Measurements from ENCODE around the gene CNTNAP4.

The CNTNAP4 gene

DNA sequence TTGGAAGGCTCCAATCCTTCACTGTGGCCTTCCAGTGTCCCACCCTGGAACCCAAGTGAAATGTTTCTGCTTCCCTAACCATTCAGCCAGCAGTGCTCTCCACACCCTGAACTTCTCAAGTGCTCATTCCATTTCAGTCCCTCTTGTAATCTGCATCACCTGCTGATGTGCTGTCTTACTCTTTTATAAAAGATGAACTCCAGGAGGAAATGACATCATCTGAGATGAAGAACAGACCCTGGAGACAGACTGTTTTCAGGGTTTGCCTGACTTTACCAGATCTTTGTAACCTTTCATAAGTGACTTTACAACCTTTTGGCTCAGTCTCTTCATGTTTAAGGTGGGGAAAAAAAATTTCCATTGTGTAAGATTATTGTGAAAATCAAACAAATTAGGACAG lies 61.3 kb downstream of the CNTNAP4 start:
- no peaks in the 10 kb centered on the region for H3K36me3 Mint-ChIP-seq (ENCODE audit: low read depth)
- no peak overlapping the region for H3K4me3 Mint-ChIP-seq
- peaks cover 11% of the 10 kb centered on the region for H3K9me3 Mint-ChIP-seq
- no peaks in the 10 kb centered on the region for H3K27me3 Mint-ChIP-seq (ENCODE audit: low read depth)
- no peaks in the 10 kb centered on the region for H3K4me1 Mint-ChIP-seq (ENCODE audit: low read depth)
- H3K27ac Mint-ChIP-seq = no peak overlapping the region

GRCh38 chr16:76343769-76344168 lies 66.6 kb downstream of the CNTNAP4 start:
- Mint-ChIP-seq H3K27ac (no peak overlapping the region), H3K4me1 (ENCODE audit: low read depth) (no peaks in the 10 kb centered on the region), H3K4me3 (no peak overlapping the region), H3K36me3 (ENCODE audit: low read depth) (no peaks in the 10 kb centered on the region), H3K9me3 (no peaks in the 10 kb centered on the region), H3K27me3 (ENCODE audit: low read depth) (no peaks in the 10 kb centered on the region)

GRCh38 chr16:76345163-76345661 lies 68.0 kb downstream of the CNTNAP4 start:
- H3K4me3 Mint-ChIP-seq = no peak overlapping the region
- no peak overlapping the region for H3K27ac Mint-ChIP-seq
- no peaks in the 10 kb centered on the region for H3K9me3 Mint-ChIP-seq
- no peaks in the 10 kb centered on the region for H3K36me3 Mint-ChIP-seq (ENCODE audit: low read depth)
- H3K27me3 Mint-ChIP-seq (ENCODE audit: low read depth) = no peaks in the 10 kb centered on the region
- H3K4me1 Mint-ChIP-seq (ENCODE audit: low read depth) = no peaks in the 10 kb centered on the region

- no peak overlapping the region for H3K27ac Mint-ChIP-seq
- no peak overlapping the region for H3K4me3 Mint-ChIP-seq
- no peaks in the 10 kb centered on the region for H3K27me3 Mint-ChIP-seq (ENCODE audit: low read depth)
- H3K36me3 Mint-ChIP-seq (ENCODE audit: low read depth) = no peaks in the 10 kb centered on the region
- H3K9me3 Mint-ChIP-seq = no peaks in the 10 kb centered on the region
- no peaks in the 10 kb centered on the region for H3K4me1 Mint-ChIP-seq (ENCODE audit: low read depth)
These were observed 69.0 kb downstream of the CNTNAP4 start for GRCh38 chr16:76346210-76346609.

DNA sequence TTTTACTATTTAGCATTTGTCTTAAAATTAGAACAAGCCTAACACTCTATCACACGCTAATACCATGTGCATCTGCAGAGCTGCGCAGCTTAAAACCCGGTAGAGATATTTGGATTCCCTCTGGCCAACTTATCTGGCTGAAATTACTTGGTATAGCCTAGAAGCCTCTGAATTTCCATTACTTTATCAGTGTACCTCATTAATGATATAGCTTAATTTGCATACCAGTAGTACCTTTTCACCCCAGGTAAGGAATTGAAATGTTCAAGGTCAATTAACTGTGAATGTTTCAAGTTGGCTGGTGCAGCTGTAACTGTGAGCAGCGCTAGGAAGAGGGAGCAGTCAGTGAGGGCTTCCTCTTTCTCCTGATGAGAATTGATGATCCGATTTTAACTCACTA lies 74.2 kb downstream of the CNTNAP4 start:
- Mint-ChIP-seq H3K9me3 (peaks cover 3% of the 10 kb centered on the region), H3K4me1 (ENCODE audit: low read depth) (no peaks in the 10 kb centered on the region), H3K36me3 (ENCODE audit: low read depth) (no peaks in the 10 kb centered on the region), H3K4me3 (no peak overlapping the region), H3K27me3 (ENCODE audit: low read depth) (no peaks in the 10 kb centered on the region), H3K27ac (no peak overlapping the region)

DNA sequence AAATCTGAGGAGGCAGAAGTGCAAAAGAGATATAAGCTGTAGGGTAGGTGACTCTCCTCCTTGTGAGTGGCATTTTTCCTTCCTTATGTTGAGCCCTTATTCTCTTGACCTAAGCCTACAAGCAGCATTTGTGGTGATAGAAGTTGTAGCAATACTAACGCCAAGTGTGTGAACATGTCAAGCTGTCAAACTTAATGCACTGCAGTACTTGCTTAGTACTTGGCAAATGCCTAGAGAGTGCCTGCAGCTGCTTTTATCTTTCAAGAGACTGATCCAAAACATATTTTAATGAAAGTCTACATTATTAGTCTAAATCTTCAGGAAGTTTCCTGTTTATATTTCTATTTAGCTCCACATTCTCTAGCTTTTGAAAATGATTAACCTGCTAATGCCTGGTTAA lies 83.2 kb downstream of the CNTNAP4 start:
- Mint-ChIP-seq H3K27me3 (ENCODE audit: low read depth) (no peaks in the 10 kb centered on the region), H3K36me3 (ENCODE audit: low read depth) (no peaks in the 10 kb centered on the region), H3K9me3 (peaks cover 4% of the 10 kb centered on the region), H3K27ac (no peak overlapping the region), H3K4me1 (ENCODE audit: low read depth) (no peaks in the 10 kb centered on the region), H3K4me3 (no peak overlapping the region)

DNA sequence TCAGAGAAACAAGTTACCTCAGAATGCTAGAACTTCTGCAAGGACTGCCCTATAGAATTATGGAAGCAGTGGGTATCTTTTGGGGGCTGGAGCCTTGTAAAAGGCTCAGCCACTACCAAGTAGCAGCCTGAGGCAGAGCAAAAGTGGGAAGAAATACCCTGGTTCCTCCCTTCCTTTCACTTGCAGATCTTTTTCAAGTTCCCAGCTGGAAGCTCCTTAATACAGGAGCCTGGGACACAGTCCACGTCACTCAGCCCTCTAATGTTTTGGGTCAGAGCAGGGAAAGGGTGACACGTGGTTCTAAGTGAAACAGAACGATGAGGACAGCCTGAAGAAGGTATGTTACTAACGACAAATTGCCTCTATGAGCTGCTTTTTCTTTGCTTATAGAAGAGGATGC lies 93.1 kb downstream of the CNTNAP4 start:
- H3K36me3 Mint-ChIP-seq (ENCODE audit: low read depth) = no peaks in the 10 kb centered on the region
- no peaks in the 10 kb centered on the region for H3K4me1 Mint-ChIP-seq (ENCODE audit: low read depth)
- H3K4me3 Mint-ChIP-seq = no peak overlapping the region
- no peak overlapping the region for H3K27ac Mint-ChIP-seq
- peaks cover 9% of the 10 kb centered on the region for H3K9me3 Mint-ChIP-seq
- no peaks in the 10 kb centered on the region for H3K27me3 Mint-ChIP-seq (ENCODE audit: low read depth)

DNA sequence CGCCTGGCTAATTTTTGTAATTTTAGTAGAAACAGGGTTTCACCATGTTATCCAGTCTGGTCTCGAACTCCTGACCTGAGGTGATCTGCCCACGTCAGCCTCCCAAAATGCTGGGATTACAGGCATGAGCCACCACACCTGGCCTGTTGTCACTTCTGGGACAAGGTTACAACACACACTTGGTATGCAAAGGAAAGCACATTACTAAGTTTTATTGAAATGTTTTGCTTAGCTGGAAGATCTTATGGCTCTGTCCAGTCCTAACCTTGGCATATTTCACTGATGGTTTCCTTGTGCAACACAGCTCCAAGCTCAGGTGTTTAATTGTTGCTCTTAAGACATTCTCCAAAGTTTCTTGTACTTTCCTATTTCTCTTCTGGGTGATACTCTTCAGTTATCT lies 94.2 kb downstream of the CNTNAP4 start:
- Mint-ChIP-seq H3K27ac (no peak overlapping the region), H3K27me3 (ENCODE audit: low read depth) (no peaks in the 10 kb centered on the region), H3K4me3 (no peak overlapping the region), H3K9me3 (peaks cover 8% of the 10 kb centered on the region), H3K4me1 (ENCODE audit: low read depth) (no peaks in the 10 kb centered on the region), H3K36me3 (ENCODE audit: low read depth) (no peaks in the 10 kb centered on the region)

DNA sequence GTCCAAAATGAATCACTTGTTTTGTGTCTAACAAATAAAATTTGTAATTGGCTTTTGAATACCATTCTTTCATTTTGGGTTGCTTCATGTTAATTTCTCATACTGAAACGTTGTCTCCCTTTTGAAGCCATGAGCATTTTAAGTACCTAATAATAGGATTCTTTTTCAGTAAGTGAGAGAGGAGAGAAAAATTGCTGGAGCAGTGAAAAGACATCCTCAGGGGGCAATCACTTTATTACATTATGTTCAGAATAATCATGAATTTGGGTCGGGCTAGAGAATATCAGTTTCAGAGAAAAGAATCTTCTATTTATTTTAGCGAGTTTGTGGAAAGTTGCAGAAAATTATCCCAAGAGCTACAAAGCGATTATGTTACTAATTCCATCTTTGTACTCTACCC lies 96.8 kb downstream of the CNTNAP4 start:
- Mint-ChIP-seq H3K4me1 (ENCODE audit: low read depth) (no peaks in the 10 kb centered on the region), H3K27ac (no peak overlapping the region), H3K4me3 (no peak overlapping the region), H3K9me3 (peaks cover 7% of the 10 kb centered on the region), H3K36me3 (ENCODE audit: low read depth) (no peaks in the 10 kb centered on the region), H3K27me3 (ENCODE audit: low read depth) (no peaks in the 10 kb centered on the region)

DNA sequence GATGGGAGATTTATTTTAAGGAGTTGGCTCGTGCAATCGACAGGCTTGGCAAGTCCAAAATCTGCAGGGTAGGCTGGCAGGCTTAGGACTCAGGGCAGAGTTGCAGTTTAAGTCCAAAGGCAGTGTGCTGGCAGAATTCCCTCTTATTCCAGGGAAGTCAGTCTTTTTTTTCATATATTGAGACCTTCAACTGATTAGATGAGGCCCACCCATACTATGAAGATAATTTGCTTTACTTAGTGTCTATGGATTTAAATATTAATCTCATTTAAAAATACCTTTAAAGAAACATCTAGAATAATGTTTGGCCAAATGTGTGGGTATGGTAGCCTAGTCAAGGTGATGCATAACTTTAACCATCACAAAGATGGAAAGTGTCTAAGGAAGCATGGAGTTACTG lies 99.8 kb downstream of the CNTNAP4 start:
- H3K4me1 Mint-ChIP-seq (ENCODE audit: low read depth) = no peaks in the 10 kb centered on the region
- H3K27me3 Mint-ChIP-seq (ENCODE audit: low read depth) = no peaks in the 10 kb centered on the region
- no peak overlapping the region for H3K27ac Mint-ChIP-seq
- no peak overlapping the region for H3K4me3 Mint-ChIP-seq
- peaks cover 4% of the 10 kb centered on the region for H3K9me3 Mint-ChIP-seq
- no peaks in the 10 kb centered on the region for H3K36me3 Mint-ChIP-seq (ENCODE audit: low read depth)

DNA sequence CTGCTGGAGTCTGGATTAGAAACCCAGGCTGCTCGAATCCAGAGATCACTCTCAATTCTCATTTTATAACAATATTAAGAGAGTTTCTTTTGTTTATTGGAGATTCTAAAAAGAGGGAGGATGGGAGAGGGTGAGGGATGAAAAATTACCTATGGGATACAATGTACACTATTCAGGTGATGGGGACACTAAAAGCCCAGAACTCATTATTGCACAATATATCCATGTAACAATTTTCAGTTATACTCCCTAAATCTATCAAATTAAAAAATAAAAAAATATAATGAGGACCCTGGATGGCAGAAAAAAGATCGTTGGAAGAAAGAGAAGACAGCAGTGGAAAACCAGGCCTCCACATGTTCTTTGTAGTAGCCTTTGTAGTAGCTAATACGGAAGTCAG lies 100.8 kb downstream of the CNTNAP4 start:
- no peaks in the 10 kb centered on the region for H3K27me3 Mint-ChIP-seq (ENCODE audit: low read depth)
- no peak overlapping the region for H3K4me3 Mint-ChIP-seq
- H3K4me1 Mint-ChIP-seq (ENCODE audit: low read depth) = no peaks in the 10 kb centered on the region
- no peak overlapping the region for H3K27ac Mint-ChIP-seq
- peaks cover 4% of the 10 kb centered on the region for H3K9me3 Mint-ChIP-seq
- H3K36me3 Mint-ChIP-seq (ENCODE audit: low read depth) = no peaks in the 10 kb centered on the region

- Mint-ChIP-seq H3K27ac (no peak overlapping the region), H3K27me3 (ENCODE audit: low read depth) (no peaks in the 10 kb centered on the region), H3K9me3 (no peaks in the 10 kb centered on the region), H3K36me3 (ENCODE audit: low read depth) (no peaks in the 10 kb centered on the region), H3K4me3 (no peak overlapping the region), H3K4me1 (ENCODE audit: low read depth) (no peaks in the 10 kb centered on the region)
These were observed 103.9 kb downstream of the CNTNAP4 start for GRCh38 chr16:76381096-76381495.

DNA sequence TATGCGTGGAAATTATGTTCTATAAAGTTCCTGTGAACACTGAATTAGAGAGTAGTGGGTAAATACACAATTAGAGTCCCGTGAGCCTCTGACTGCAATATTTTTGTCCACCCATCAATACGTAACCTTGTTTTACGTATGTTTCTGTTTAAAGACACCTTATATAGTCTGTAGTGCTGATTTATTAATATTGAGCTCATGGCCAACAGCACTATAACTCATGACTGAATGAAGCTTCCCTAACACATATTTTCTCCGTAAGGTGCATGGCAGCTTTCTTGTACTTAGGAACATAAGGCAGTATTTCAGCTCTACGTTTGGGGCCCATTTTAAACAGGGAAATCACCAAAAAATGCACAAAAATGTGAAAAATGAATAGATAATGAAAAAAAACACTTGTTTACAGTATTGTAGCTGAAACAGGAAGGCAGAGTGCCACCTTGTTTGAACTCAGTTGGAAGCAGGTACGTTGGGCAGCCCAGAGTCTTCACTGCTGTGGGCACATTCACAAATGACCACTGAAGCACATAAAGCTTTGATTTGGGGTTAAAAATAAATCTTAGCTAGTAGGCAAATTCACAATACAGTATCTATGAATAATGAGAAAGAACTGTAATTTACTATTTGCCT lies 108.5 kb downstream of the CNTNAP4 start:
- Mint-ChIP-seq H3K27me3 (ENCODE audit: low read depth) (no peaks in the 10 kb centered on the region), H3K4me3 (no peak overlapping the region), H3K27ac (no peak overlapping the region), H3K36me3 (ENCODE audit: low read depth) (no peaks in the 10 kb centered on the region), H3K4me1 (ENCODE audit: low read depth) (no peaks in the 10 kb centered on the region), H3K9me3 (no peaks in the 10 kb centered on the region)

DNA sequence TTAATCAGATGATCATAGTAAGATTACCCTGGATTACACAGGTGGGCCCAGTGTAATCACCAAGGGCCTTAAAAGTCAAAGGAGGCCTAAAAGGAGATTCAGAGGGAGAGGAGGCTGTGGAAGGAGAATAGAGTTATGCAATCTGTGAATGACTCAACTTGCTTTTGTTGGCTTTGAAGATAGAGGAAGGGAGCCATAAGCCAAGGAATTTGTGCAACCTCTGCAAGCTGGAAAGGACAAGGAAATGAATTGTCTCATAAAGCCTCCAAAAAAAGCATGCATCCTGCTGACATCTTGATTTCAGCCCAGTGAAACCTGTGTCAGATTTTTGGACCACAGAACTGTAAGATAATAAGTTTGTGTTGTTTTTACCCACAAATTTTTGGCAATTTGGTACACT lies 109.6 kb downstream of the CNTNAP4 start:
- Mint-ChIP-seq H3K27ac (no peak overlapping the region), H3K4me3 (no peak overlapping the region), H3K36me3 (ENCODE audit: low read depth) (no peaks in the 10 kb centered on the region), H3K9me3 (peaks cover 5% of the 10 kb centered on the region), H3K4me1 (ENCODE audit: low read depth) (no peaks in the 10 kb centered on the region), H3K27me3 (ENCODE audit: low read depth) (no peaks in the 10 kb centered on the region)

DNA sequence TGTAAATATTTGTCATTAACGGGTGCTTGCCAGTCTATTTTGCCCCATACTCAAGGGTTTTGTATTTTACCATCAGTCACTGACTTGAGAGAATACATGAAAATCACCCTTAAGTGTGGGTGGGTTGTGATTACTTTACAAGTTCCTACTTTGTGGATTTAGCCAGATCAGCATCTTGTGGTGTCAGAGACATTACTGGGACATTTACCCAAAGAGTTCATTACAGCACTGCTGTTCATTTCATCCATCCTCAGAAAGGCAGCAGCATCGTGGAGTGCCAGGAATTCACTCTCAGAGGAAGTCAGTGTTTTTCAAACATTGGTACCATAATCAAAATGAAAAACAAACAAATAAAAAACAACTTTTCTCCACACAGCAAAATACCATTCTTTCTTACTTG lies 110.8 kb downstream of the CNTNAP4 start:
- no peaks in the 10 kb centered on the region for H3K27me3 Mint-ChIP-seq (ENCODE audit: low read depth)
- H3K27ac Mint-ChIP-seq = no peak overlapping the region
- H3K36me3 Mint-ChIP-seq (ENCODE audit: low read depth) = no peaks in the 10 kb centered on the region
- no peaks in the 10 kb centered on the region for H3K4me1 Mint-ChIP-seq (ENCODE audit: low read depth)
- H3K4me3 Mint-ChIP-seq = no peak overlapping the region
- peaks cover 7% of the 10 kb centered on the region for H3K9me3 Mint-ChIP-seq

- H3K9me3 Mint-ChIP-seq = peaks cover 9% of the 10 kb centered on the region
- H3K36me3 Mint-ChIP-seq (ENCODE audit: low read depth) = no peaks in the 10 kb centered on the region
- no peak overlapping the region for H3K27ac Mint-ChIP-seq
- no peaks in the 10 kb centered on the region for H3K4me1 Mint-ChIP-seq (ENCODE audit: low read depth)
- no peaks in the 10 kb centered on the region for H3K27me3 Mint-ChIP-seq (ENCODE audit: low read depth)
- no peak overlapping the region for H3K4me3 Mint-ChIP-seq
These were observed 111.9 kb downstream of the CNTNAP4 start for GRCh38 chr16:76389126-76389525.

All from T-helper 1 cell treated with Interleukin-12 subunit alpha and Interleukin-12 subunit beta and Interleukin-4 antibody, amounts not matched to agents 30 μg/mL and 1 μg/mL, for 36 hours (primary cell).